Lung (tissue), 12 donors: ENCODE measurements around the gene NRG2. TPM values are rescaled to one million over a fixed set of nuclear protein-coding genes. Genes with fewer than 3 reads are reported as not detected.

Experiments used
- ATAC-seq: fragments of 200-7000 bp; cut with Tn5 transposase; one replicate; pipeline ENCODE4 v1.9.1; 2020; ENCODE audit warnings: moderate number of reproducible peaks; ENCODE audit not compliant: insufficient read depth, low FRiP score
- DNase-seq, 3 donors: peaks; one replicate each; pipeline ENCODE4 v3.0.0-alpha.2; 2013 to 2017
- H3K27ac ChIP-seq, 2 donors: one replicate each; pipeline ENCODE4 v1.5.1; 2013; ENCODE audit warnings: mild to moderate bottlenecking in 2 of 2, moderate library complexity in 2 of 2, control low read depth in 1 of 2, inconsistent platforms in 1 of 2, low read depth in 1 of 2, low read length in 1 of 2
- H3K27me3 ChIP-seq, 3 donors: one replicate each; pipeline ENCODE4 v1.5.1; 2013; ENCODE audit warnings: low read length in 2 of 3; ENCODE audit not compliant: control insufficient read depth in 3 of 3, insufficient read depth in 3 of 3
- H3K36me3 ChIP-seq, 4 donors: one replicate each; pipeline ENCODE4 v1.5.1; 2013; ENCODE audit warnings: low read length in 4 of 4, mild to moderate bottlenecking in 1 of 4, moderate library complexity in 1 of 4; ENCODE audit not compliant: control insufficient read depth in 4 of 4, insufficient read depth in 4 of 4
- H3K4me1 ChIP-seq, 5 donors: one replicate each; pipeline ENCODE4 v1.5.1; 2013; ENCODE audit warnings: low read length in 5 of 5, mild to moderate bottlenecking in 2 of 5, moderate library complexity in 1 of 5; ENCODE audit not compliant: control insufficient read depth in 5 of 5, insufficient read depth in 5 of 5
- H3K4me3 ChIP-seq: one replicate; pipeline ENCODE4 v1.5.1; 2013; ENCODE audit warnings: mild to moderate bottlenecking, control low read depth, moderate library complexity
- H3K9ac ChIP-seq, 2 donors: one replicate each; pipeline ENCODE4 v1.5.1; 2013; ENCODE audit warnings: low read length in 2 of 2, control low read depth in 1 of 2; ENCODE audit not compliant: insufficient read depth in 1 of 2
- H3K9me3 ChIP-seq, 4 donors: one replicate each; pipeline ENCODE4 v1.5.1; 2013; ENCODE audit warnings: low read length in 3 of 4, mild to moderate bottlenecking in 1 of 4, moderate library complexity in 1 of 4; ENCODE audit not compliant: control insufficient read depth in 4 of 4, insufficient read depth in 3 of 4
- whole genome bisulfite sequencing, 2 donors: extraction: QIAGEN DNeasy Blood & Tissue Kit; methylation state at CpG; one replicate each; pipeline ENCODE4 v1.1.7; 2013; 5-methylcytosine and 5-hydroxymethylcytosine counted together
- polyA plus RNA-seq, 2 donors: library from polyadenylated mRNA; stranded (reverse); fragments of 200-250 nt; gene quantifications; one replicate each; pipeline ENCODE4 v1.2.1, GENCODE V29; 2013
- total RNA-seq, 2 donors: library from RNA; depleted of rRNA in 1 of 2; stranded (reverse); fragments of >200 nt in 1 of 2; gene quantifications; one replicate each; pipeline ENCODE4 v1.2.1, GENCODE V29; 2014 to 2021
- TF ChIP-seq, protein P1 (sequence below): IDR thresholded peaks from 2 replicates; pipeline ENCODE4 v1.5.1; 2012; ENCODE audit warnings: mild to moderate bottlenecking; ENCODE audit errors: control extremely low read depth, extremely low read depth
- donor health status: control.
- donor health status: control.
- donor health status: Bipolar disorder and iron deficiency.
- donor health status: healthy.
- donor health status: DM: yes; HTN: yes; CAD: no.

Gene NRG2
- total and polyA plus RNA-seq, 4 donors = 0.41 to 3.0 (median 1.0) TPM

DNA sequence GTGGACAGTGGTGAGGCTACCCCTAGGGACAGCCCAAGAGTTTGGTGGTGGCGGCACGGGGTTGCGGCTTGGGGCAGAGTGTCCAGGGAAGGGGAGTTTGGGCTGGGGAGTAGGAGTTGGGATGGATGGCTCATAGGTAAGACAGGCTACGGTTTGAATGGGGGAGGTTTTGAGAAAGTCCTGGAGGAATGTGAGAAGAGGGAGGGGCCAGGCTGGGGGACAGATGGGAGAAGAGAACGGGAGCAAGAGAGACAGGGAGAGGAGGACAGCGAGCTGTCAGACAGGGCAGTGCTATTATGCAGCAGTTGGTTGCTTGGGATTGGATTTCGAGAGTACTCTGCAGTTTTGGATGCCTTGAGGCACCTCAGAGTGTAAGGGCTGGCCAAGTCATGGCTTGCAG, 223.0 kb downstream of the NRG2 start:
- ATAC-seq (no peak), DNase-seq (peak in 1 of 3 donors; percentile 4)
- WGBS, 2 donors = 63 to 80% methylated on average over 7 of the region's 7 CpGs
- no peak overlapping the region for H3K9ac ChIP-seq
- H3K4me1 ChIP-seq = no peaks in the 10 kb centered on the region
- H3K36me3 ChIP-seq = no peaks in the 10 kb centered on the region
- TF ChIP-seq, protein P1, sequence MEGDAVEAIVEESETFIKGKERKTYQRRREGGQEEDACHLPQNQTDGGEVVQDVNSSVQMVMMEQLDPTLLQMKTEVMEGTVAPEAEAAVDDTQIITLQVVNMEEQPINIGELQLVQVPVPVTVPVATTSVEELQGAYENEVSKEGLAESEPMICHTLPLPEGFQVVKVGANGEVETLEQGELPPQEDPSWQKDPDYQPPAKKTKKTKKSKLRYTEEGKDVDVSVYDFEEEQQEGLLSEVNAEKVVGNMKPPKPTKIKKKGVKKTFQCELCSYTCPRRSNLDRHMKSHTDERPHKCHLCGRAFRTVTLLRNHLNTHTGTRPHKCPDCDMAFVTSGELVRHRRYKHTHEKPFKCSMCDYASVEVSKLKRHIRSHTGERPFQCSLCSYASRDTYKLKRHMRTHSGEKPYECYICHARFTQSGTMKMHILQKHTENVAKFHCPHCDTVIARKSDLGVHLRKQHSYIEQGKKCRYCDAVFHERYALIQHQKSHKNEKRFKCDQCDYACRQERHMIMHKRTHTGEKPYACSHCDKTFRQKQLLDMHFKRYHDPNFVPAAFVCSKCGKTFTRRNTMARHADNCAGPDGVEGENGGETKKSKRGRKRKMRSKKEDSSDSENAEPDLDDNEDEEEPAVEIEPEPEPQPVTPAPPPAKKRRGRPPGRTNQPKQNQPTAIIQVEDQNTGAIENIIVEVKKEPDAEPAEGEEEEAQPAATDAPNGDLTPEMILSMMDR = no peak
- no peaks in the 10 kb centered on the region for H3K27me3 ChIP-seq
- peaks cover 0 to 10% (median 0%) of the 10 kb centered on the region in 4 donors for H3K9me3 ChIP-seq
- no peak overlapping the region for H3K4me3 ChIP-seq
- H3K27ac ChIP-seq = no peak overlapping the region

DNA sequence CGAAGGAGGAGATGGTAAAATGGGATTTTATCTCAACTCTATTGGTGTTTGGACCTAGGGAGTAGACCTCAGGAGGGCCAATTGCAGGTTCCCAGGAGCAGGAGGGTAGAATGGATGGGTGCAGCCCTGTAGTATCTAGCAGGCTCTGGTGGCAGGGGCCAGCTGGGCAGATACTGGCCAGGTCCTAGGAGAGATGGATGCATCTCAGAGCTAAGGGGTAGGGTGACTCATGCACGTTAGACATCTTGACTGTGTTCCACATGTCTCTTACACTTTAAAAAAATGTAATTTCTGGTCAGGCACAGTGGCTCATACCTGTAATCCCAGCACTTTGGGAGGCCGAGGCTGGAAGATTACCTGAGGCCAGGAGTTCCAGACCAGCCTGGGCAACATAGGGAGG, 225.1 kb downstream of the NRG2 start:
- Histone ChIP-seq H3K36me3 (no peaks in the 10 kb centered on the region), H3K4me1 (no peaks in the 10 kb centered on the region), H3K9me3 (peaks cover 0 to 10% (median 0%) of the 10 kb centered on the region in 4 donors), H3K9ac (no peak overlapping the region), H3K4me3 (no peak overlapping the region), H3K27me3 (no peaks in the 10 kb centered on the region), H3K27ac (no peak overlapping the region)
- TF ChIP-seq, protein P1 = no peak
- ATAC-seq (no peak), DNase-seq (peak in 1 of 3 donors; percentile 3)
- WGBS, 2 donors = 87% methylated on average over 3 of the region's 3 CpGs

DNA sequence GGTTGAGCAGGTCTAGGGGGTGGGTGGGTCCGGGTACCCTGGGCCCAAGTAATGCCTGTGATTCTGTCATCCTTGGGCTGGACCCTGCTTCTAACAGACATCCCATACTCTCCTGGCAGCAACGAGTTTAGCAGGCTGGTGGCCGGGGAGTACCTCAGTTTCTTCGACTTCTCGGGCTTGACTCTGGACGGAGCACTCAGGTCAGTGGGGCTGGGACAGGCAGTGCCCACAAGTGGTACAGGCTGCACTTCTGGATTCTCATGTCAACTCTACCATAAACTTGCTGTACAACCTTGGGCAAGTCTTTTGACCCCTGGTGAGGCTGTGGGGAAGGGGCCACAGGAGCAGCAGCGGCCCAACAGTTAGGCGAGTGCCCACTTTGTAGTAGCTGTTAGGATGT, 225.7 kb downstream of the NRG2 start:
- no peak overlapping the region for H3K27ac ChIP-seq
- 86 to 93% methylated on average over 8 of the region's 8 CpGs for WGBS, 2 donors
- no peaks in the 10 kb centered on the region for H3K36me3 ChIP-seq
- no peaks in the 10 kb centered on the region for H3K4me1 ChIP-seq
- ATAC-seq (no peak), DNase-seq (no peak)
- TF ChIP-seq, protein P1 = no peak
- no peak overlapping the region for H3K4me3 ChIP-seq
- no peak overlapping the region for H3K9ac ChIP-seq
- H3K27me3 ChIP-seq = no peaks in the 10 kb centered on the region
- H3K9me3 ChIP-seq = peaks cover 0 to 12% (median 0%) of the 10 kb centered on the region in 4 donors

DNA sequence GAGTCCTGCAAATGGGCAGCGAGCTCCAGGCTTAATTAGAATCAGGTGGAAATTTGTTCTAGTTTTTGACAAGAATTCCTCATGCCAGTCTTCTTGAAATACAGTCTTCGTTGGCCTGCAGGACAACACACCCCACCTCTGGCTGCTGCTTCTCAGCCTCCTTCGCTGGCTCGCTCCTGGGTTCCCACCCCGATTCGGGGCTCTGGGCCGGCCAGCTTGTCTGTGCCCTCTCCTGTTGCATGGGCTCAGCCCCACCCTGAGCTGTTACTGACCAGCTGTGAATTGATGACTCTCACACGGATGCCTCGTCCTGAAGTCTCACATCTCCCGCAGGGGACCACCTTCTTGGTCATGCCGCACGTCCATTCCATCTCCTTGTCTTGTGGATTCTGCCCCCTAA, 226.5 kb downstream of the NRG2 start:
- ATAC-seq (no peak), DNase-seq (peak in 1 of 3 donors; percentile 1)
- Histone ChIP-seq H3K9ac (no peak overlapping the region), H3K36me3 (no peaks in the 10 kb centered on the region), H3K27me3 (no peaks in the 10 kb centered on the region), H3K4me1 (no peaks in the 10 kb centered on the region), H3K27ac (no peak overlapping the region), H3K9me3 (peaks cover 0 to 12% (median 0%) of the 10 kb centered on the region in 4 donors), H3K4me3 (no peak overlapping the region)
- WGBS, 2 donors = 92 to 94% methylated on average over 12 of the region's 12 CpGs
- TF ChIP-seq, protein P1 = no peak
